Keratinocyte (primary cell): ENCODE measurements around the gene SLC8A3. TPM values are rescaled to one million over a fixed set of nuclear protein-coding genes. Genes with fewer than 3 reads are reported as not detected.
A peak's percentile ranks its signal among the peaks of the same experiment; 100 is the strongest.

Experiments
- DNase-seq: peaks from one replicate; pipeline ENCODE4 v3.0.0-alpha.2; 2011; ENCODE audit warnings: low read depth, missing footprints, low spot score
- FAIRE-seq: peaks from 2 replicates; lab custom pipeline; 2011; peaks lifted over from hg19 to GRCh38; lab: Jason Lieb, UNC
- H2AFZ ChIP-seq: 2 replicates; pipeline ENCODE4 v1.6.0; 2012; ENCODE audit warnings: low read length, control low read depth, inconsistent platforms; ENCODE audit not compliant: control insufficient read depth
- H3K27ac ChIP-seq: 2 replicates; pipeline ENCODE4 v1.5.1; 2011; ENCODE audit warnings: low read length; ENCODE audit not compliant: control insufficient read depth, insufficient read depth
- H3K27me3 ChIP-seq: 3 replicates; pipeline ENCODE4 v1.6.0; 2011; ENCODE audit warnings: low read length; ENCODE audit not compliant: control insufficient read depth, insufficient read depth; ENCODE audit errors: extremely low read depth
- H3K36me3 ChIP-seq, 2 experiments: 2 replicates in 1 of 2; 3 replicates in 1 of 2; pipeline ENCODE4 v1.5.1; 2011; ENCODE audit warnings: low read length in 2 of 2, mild to moderate bottlenecking in 1 of 2; ENCODE audit not compliant: control insufficient read depth in 2 of 2, insufficient read depth in 2 of 2; ENCODE audit errors: extremely low read depth in 1 of 2
- H3K4me1 ChIP-seq: 3 replicates; pipeline ENCODE4 v1.5.1; 2011; ENCODE audit warnings: low read length; ENCODE audit not compliant: control insufficient read depth, insufficient read depth; ENCODE audit errors: extremely low read depth
- H3K4me2 ChIP-seq: 3 replicates; pipeline ENCODE4 v1.6.0; 2011; ENCODE audit warnings: low read depth, low read length; ENCODE audit not compliant: control insufficient read depth, insufficient read depth; ENCODE audit errors: extremely low read depth
- H3K4me3 ChIP-seq, 3 experiments: fragments of 200-600 bp in 1 of 3; sonication (generic) in 1 of 3; 2 replicates in 2 of 3; 3 replicates in 1 of 3; pipeline ENCODE4 v1.5.1; 2011 to 2016; ENCODE audit warnings: low read length in 3 of 3, mild to moderate bottlenecking in 3 of 3, control low read depth in 2 of 3, inconsistent platforms in 1 of 3, low read depth in 1 of 3, mixed read lengths in 1 of 3, mixed run types in 1 of 3, moderate library complexity in 1 of 3; ENCODE audit not compliant: control insufficient read depth in 2 of 3, insufficient read depth in 2 of 3; ENCODE audit errors: extremely low read depth in 1 of 3
- H3K79me2 ChIP-seq: 2 replicates; pipeline ENCODE4 v1.6.0; 2012; ENCODE audit warnings: low read length; ENCODE audit not compliant: control insufficient read depth, insufficient read depth
- H3K9ac ChIP-seq: 3 replicates; pipeline ENCODE4 v1.6.0; 2011; ENCODE audit warnings: low read length; ENCODE audit not compliant: control insufficient read depth, insufficient read depth; ENCODE audit errors: extremely low read depth
- H3K9me1 ChIP-seq: 3 replicates; pipeline ENCODE4 v1.6.0; 2011; ENCODE audit warnings: low read length; ENCODE audit not compliant: control insufficient read depth, insufficient read depth; ENCODE audit errors: extremely low read depth
- H3K9me3 ChIP-seq: 2 replicates; pipeline ENCODE4 v1.5.1; 2012; ENCODE audit warnings: low read depth, low read length; ENCODE audit not compliant: control insufficient read depth
- H4K20me1 ChIP-seq: 3 replicates; pipeline ENCODE4 v1.6.0; 2011; ENCODE audit warnings: low read length; ENCODE audit not compliant: control insufficient read depth, insufficient read depth; ENCODE audit errors: extremely low read depth
- CTCF ChIP-seq, 3 experiments: IDR thresholded peaks in 1 of 3; conservative IDR thresholded peaks in 1 of 3; optimal IDR thresholded peaks in 1 of 3; 2 replicates in 2 of 3; 3 replicates in 1 of 3; pipeline versions ENCODE3 to v1.5.1; 2011; ENCODE audit warnings: low read length in 3 of 3, mild to moderate bottlenecking in 3 of 3, moderate library complexity in 2 of 3, control low read depth in 1 of 3, inconsistent platforms in 1 of 3; ENCODE audit not compliant: insufficient read depth in 2 of 3; ENCODE audit errors: extremely low read depth in 1 of 3
- EZH2 ChIP-seq: IDR thresholded peaks from one replicate; pipeline ENCODE4 v1.6.1; 2012; ENCODE audit warnings: inconsistent platforms, mild to moderate bottlenecking, low read length, moderate library complexity
- dilution Hi-C: fragments of 300-500 bp; cut with MboI; formaldehyde crosslinking; loops from one replicate; pipeline ENCODE4 v1.7.0; 2020; ENCODE audit warnings: low sequenced_read_pairs; ENCODE audit not compliant: extremely low pct_ligation_motif_present
- polyA plus RNA-seq, 5 experiments: library from polyadenylated mRNA; depleted of rRNA in 3 of 5; stranded (reverse) in 3 of 5; stranded (forward) in 1 of 5; unstranded in 1 of 5; fragments of >200 nt; gene quantifications; 1 replicate in 1 of 5; 2 replicates in 3 of 5; 3 replicates in 1 of 5; pipeline versions ENCODE4 v1.2.1 to v1.2.3, GENCODE V29; 2011 to 2012; ENCODE audit warnings: missing spikeins in 2 of 5, low read depth in 1 of 5, low replicate concordance in 1 of 5

The SLC8A3 gene
- polyA plus RNA-seq, 1 donor (not counting 4 experiments of a cell fraction or from before 2014, with no cell fraction given), result not detected

DNA sequence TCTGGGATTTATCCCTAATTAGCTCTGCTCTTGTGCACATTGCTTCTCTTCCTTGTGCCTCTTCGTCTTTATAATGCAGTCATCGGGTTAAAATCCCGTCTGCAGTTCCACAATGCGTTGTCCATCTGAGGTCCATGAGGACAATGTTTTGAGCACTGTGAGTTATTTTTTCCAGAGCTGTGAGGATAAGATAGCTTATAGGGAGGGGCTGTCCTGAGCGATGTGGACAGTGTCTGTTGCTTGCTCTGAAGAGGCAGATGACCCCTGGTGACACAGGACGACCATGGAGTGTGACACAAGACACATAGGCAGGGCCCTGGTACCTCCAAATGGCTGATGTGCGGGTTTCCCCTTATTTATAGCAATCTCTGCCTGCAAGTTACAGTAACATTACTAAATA lies 177.0 kb downstream of the SLC8A3 start:
- no peaks in the 10 kb centered on the region for H3K79me2 ChIP-seq
- H3K4me2 ChIP-seq, result no peak overlapping the region
- FAIRE-seq, result no peak
- H2AFZ ChIP-seq, result no peak overlapping the region
- H3K27me3 ChIP-seq, result no peaks in the 10 kb centered on the region
- dilution Hi-C loops, result no loop called here
- H4K20me1 ChIP-seq, result no peaks in the 10 kb centered on the region
- DNase-seq, result no peak
- H3K4me3 ChIP-seq, result no peak overlapping the region
- H3K9ac ChIP-seq, result no peak overlapping the region
- no peaks in the 10 kb centered on the region for H3K9me1 ChIP-seq
- peaks cover 26% of the 10 kb centered on the region for H3K4me1 ChIP-seq
- no peak overlapping the region for H3K27ac ChIP-seq
- no peaks in the 10 kb centered on the region for H3K9me3 ChIP-seq
- TF ChIP-seq CTCF (optimal IDR thresholded peaks at IDR 0.05 in 1 of 3, IDR thresholded peaks at IDR 0.05 in 1 of 3, conservative IDR thresholded peaks at IDR 0.05 in 1 of 3; ENCODE audit: extremely low read depth in 1 of 3, insufficient read depth in 2 of 3, low read length in 3 of 3) (no peak), EZH2 (no peak)
- H3K36me3 ChIP-seq, result no peaks in the 10 kb centered on the region

DNA sequence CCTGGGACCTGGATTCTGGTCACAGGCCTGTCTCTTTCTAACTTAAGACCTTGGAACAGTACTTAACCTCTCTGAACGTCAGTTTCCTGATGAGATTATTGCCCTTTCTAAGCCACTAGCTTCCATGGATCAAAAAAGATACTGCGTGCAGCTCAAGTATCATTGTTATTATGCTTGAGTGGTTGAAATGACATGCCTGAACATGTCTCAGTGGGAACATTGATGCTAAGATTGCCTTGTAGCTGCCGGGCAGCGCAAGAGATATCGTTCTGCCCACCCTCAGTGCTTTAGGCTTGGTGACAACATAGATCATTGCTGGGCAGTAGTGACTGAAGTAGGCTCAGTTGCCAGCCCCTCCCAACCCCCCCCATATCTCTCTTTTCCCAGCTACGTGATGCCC lies 177.7 kb downstream of the SLC8A3 start:
- no peak overlapping the region for H3K9ac ChIP-seq
- H3K27ac ChIP-seq, result peak overlapping the region; percentile 59
- FAIRE-seq (peak; percentile 52), DNase-seq (no peak)
- H3K4me2 ChIP-seq, result peak overlapping the region; percentile 18
- no peaks in the 10 kb centered on the region for H3K9me1 ChIP-seq
- H3K79me2 ChIP-seq, result no peaks in the 10 kb centered on the region
- H2AFZ ChIP-seq, result peak overlapping the region; percentile 43
- H3K36me3 ChIP-seq, result no peaks in the 10 kb centered on the region
- no peaks in the 10 kb centered on the region for H3K27me3 ChIP-seq
- H3K4me3 ChIP-seq, result no peak overlapping the region
- dilution Hi-C loops, result no loop called here
- no peaks in the 10 kb centered on the region for H4K20me1 ChIP-seq
- no peak for TF ChIP-seq EZH2
- no peak for TF ChIP-seq CTCF (optimal IDR thresholded peaks at IDR 0.05 in 1 of 3, IDR thresholded peaks at IDR 0.05 in 1 of 3, conservative IDR thresholded peaks at IDR 0.05 in 1 of 3; ENCODE audit: extremely low read depth in 1 of 3, insufficient read depth in 2 of 3, low read length in 3 of 3)
- peaks cover 26% of the 10 kb centered on the region for H3K4me1 ChIP-seq
- H3K9me3 ChIP-seq, result no peaks in the 10 kb centered on the region
